NCI-H226 (cell line): ENCODE data around the gene ARHGAP18.

Experiments used
- DNase-seq: peaks from one replicate; pipeline ENCODE4 v3.0.0-alpha.2; 2015

Gene ARHGAP18, protein sequence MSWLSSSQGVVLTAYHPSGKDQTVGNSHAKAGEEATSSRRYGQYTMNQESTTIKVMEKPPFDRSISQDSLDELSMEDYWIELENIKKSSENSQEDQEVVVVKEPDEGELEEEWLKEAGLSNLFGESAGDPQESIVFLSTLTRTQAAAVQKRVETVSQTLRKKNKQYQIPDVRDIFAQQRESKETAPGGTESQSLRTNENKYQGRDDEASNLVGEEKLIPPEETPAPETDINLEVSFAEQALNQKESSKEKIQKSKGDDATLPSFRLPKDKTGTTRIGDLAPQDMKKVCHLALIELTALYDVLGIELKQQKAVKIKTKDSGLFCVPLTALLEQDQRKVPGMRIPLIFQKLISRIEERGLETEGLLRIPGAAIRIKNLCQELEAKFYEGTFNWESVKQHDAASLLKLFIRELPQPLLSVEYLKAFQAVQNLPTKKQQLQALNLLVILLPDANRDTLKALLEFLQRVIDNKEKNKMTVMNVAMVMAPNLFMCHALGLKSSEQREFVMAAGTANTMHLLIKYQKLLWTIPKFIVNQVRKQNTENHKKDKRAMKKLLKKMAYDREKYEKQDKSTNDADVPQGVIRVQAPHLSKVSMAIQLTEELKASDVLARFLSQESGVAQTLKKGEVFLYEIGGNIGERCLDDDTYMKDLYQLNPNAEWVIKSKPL

DNA sequence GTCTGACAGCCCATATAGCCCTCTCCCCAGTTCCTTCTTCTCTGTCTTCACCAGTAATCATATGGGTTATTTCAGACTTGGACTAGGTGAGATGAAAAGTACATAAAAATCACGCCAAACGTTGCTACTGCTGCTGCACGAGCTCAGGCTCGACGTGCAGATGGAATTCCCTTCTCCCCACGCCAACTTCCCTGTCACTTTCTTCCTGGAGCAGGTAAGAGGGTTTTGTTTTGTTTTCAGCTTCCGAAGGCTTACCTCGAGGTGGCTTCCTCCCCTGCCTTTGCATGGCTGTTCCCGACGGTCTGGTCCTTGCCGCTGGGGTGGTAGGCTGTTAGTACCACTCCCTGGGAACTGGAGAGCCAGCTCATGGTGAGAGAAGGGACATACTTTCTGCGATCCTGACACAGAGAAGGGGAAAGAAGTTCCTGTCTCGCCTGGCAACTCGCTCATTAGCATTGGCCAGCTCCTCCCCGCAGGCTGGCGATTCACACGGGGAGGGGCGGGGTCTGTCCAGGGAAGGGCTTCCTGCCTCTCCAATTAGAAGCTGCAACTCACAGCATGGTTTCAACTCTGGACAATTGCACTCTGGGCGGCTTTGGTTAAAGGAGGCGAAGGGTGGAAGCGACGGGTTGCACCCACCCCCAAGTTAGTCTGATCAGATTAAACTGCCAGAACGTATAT lies at the start of gene ARHGAP18:
Gene ARHGAP18 (minus strand): TSS at position 409 of the 681 bp plus-strand sequence. CDS start 41 bp downstream, at position 368.
- peak; percentile 93 for DNase-seq

DNA sequence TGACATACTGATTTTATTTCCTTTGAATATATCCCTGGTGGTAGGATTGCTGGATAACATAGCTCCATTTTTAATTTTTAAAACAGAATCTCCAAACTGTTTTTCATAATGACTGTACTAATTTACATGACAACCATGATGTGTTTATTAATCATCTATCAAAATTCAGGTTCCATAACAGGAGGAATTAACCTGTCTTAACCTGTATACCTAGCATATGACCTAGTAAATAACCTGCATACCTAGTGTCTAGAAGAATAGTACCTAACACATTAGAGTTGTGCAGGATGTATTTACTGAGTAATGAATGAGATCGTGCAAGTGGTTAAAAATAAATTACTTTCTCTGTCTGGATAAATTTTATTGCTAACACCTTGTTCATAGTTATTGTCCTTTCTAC lies 45.8 kb upstream of the ARHGAP18 start:
- DNase-seq: no peak

DNA sequence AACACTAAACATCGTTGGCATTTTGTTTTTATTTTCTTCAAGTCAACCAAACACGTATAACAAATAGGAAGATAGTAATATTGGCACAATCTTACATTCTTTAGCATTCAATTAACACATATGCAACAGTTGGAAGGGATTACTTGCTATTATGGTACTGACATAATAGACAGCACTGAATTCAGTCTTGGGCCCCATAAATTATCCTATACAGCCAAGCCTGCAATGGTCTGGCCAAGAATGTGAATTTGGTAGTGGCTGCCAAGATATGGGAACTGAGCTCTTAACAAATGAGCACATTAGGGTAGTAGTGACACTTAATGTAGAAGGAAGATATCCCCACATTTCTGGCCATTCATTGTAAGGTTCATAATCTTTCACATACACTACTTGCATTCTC lies 44.8 kb upstream of the ARHGAP18 start:
- DNase-seq: no peak

DNA sequence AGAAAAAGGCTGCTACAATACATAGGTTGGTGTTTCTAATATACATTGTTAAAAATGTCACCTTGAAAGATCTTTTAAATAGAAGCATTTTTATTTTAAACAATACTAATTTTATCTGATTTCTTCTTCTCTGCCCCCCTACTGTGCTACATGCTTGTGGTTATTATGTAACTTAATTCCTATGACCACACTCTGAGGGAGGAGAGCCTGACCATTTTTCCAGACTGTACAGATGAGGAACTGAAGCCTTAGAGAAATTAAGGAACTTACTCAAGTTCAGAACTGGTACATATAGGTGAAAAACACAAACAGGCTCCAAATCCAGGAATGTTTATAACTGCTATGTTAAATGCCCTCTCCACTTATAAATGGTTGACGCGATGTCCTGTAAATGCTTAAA lies 43.4 kb upstream of the ARHGAP18 start:
- DNase-seq: peak; percentile 44

DNA sequence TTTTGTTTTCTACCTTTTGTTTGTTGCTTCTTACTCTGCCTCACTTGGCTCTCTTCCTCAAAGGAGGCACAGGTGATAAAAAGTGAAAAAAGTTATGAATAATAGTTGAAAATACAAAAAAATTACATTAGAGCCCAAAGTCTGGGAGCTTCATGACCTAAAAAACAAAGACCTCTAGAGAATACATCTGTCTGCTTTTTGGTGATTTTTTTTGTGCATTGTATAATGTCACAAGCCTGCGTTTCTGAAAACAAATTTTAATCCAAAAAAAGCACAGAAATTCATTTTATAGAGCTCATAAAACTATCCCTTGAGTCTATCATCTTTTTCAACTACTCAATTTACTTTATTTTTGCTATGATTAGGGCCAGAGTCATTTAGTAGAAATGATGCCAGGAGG lies 41.4 kb upstream of the ARHGAP18 start:
- DNase-seq: no peak

DNA sequence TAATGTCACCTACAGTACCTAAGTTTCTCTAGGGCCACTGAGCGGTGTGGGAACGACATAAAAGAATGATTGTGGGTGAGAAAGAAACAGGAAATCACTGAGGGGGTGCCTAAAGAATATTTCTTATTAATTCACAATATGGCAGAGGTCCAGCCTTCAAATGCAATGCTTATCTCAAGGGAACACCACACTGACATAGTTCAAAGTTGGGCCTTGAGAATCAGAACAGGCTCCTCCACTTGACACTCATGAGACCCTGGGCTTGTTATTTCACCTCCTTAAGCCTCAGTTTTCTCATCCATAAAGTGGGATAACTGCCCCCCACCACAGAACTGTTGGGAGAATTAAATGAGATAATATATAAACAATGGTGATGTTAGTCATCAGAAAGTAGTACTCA lies 40.4 kb upstream of the ARHGAP18 start:
- peak; percentile 31 for DNase-seq

DNA sequence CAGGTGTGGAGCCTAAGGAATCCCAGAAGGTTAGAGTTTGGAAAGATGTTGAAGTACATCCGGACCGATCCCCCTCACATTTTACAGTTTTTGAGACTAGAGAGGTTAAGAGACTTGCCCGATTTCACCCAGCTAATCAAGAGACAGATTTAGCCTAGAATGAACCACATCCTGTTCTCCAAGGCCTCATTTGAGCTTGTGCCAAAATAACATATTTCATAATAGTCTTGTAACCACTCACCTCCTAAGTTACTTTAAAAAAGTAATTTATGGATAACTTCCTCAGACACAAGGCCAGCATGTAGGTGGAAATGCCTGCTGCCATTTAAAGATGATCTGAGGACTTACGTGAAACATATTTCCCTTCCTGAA lies 39.8 kb upstream of the ARHGAP18 start:
- peak; percentile 84 for DNase-seq

DNA sequence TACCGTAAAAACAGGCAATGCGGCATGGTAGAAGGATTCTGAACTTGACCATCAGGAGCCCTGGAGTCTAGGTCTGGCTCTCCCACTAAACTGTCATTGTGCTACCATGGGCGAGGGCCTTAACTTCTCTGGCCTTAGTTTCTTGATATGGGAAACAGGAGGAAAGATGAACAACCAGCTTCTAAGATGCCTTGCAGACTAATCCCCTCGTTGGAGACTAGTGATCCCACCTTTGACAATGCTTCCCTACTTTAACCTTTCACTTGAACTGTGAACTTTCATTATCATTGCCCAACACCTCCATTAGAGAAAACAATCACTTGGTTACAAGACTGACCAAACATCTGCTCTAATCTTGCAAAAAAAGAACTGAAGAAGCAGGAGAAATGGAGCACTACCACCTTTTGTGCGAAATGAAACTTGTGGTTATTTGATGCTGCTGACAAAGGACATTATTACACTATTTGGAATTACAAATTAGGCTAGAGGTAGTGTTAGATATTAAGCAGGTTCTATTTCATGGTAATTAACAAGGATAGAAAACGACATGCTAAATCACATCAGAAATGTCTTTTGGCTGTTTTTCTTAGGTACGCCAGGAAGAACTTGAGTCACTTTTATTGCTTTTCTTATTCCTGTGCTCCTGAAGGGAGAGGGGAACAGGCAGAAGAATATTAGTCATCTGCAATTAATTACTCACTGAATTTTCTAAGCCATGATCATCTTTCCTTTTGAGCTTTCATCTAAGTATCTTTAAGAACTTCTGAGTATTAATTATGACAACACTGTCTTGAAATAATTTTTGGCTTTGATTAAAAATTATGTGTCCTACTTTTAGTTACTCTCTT lies 39.1 kb upstream of the ARHGAP18 start:
- DNase-seq: peak; percentile 39

DNA sequence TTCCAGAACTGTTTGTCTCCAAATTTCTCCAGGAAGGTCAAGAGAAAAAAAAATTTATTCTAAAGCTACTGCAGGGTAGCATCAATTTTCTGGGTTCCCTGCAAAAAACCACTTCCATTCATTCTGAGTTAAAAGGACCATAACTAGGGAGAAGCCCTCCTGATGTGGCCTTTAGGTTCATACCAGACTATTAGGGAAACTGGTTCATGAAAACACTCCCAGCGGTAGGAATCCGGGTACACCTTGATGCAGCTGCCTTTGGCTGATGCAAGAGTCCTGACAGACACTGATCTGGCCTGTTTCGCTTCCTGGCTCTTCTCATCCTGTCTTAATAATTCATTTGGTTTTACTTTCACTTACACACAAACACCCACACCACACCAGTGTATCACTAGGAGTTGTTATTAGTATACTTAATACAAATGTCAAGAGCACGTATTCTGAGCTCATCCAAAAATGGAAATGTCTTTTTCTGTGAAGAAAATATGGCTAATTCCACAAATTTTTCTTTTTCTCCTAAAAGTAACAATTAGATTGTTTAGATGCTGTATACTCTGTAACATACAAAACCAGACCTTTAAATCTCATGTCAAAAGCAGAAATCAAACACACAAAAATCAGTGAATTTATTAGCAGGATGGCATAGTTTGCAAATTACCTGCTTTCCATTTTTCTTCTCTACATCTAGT lies 38.4 kb upstream of the ARHGAP18 start:
- peak; percentile 82 for DNase-seq

DNA sequence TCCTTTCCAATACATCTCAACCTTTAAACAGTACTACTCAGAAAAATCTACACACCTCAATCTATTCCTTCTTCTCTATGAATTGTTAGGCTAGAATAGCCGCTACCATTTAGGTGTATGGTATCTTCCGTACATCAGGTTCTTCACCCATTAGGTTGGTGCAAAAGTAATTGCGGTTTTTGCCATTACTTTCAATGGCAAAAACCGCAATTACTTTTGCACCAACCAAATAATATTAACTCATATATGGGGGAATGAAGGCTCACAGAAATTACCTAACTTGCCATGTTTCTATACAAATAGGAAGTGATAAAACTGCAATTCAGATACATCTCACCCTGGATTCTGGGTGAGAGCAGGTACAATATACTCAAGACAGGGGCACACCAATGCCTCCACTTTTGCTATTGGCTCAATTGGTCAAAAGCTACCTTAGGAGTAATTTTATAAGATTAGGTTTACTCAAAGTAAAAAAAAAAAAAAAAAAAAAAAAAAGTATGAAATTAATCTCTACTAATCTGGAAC lies 37.7 kb upstream of the ARHGAP18 start:
- no peak for DNase-seq

DNA sequence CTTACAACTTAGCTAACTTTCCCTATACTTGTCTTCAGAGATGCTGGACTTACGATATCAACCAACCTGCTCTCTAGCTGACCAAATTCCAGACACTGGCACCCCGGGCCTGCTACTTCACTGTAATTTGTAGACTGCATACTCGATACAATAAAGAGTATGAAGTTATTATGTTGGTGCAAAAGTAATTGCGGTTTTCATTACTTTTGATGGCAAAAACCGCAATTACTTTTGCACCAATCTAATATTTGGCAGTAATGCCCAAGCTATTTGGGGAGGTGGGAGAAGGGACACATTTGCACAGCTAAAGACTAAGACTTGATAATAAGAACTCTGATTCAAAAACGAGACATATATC lies 34.9 kb upstream of the ARHGAP18 start:
- no peak for DNase-seq

DNA sequence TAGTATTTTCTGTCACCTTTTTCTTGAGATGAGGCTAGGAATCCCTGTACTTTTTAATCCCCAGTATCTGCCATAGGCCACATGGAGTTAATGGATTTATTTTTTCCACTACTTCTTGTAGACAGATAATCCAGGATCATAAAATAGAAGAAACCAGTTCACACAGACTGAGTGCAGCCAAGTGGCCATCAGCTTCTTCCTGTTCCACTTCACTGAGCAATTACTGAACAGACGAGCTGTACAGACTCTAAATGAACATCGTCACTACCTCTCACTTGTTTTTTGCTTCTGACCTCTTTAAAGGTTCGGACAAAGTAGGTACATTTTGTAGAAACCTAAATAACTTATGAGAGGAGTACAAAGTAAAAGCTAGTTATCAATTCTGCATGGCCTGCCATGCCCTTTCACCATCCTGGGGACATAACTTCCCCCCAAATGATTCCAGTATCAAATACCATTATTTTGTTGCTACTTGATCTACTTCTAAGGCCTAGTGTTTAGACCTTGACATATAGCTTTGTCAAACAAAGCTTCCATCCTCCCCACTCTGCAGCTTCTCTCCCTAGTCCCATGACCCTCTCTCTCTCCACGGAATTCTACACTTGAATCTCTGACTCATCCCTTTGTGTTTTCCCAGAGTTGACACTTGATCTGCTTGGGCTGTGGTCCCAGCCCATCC lies 34.4 kb upstream of the ARHGAP18 start:
- DNase-seq: peak; percentile 63

DNA sequence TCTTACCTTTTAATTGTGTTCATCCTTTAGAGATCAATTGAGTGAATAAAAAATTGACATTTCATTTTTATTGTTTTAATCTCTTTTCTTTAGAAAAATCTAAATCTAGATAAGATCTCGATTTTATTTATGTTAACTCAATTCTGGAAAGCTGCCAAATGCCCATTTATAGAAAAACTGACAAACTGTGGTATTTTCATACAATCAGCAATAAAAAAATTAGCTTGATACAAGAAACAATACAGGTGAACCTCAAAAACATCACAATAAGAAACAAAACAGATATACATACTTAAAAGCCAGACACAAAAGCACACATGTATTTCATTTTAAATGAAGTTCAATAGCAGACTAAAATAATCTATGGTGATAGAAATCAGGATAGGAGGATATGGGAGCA lies 30.0 kb upstream of the ARHGAP18 start:
- no peak for DNase-seq

DNA sequence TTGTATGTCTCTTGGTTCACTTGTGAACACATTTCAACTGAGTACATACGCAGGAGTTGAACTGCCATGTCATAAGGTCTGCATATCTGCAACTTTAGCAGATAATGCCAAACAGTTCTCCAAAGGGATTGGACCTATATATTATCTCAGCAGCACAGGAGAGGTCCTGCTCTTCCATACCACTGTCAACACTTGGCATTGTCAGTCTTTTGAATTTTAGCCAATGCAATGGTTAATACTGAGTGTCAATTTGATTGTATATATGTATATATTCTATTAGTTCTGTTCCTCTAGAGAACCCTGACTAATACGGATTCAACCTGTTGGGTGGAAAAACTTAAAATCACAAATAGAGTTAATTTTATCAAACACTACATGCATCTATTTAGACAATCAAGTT lies 26.1 kb upstream of the ARHGAP18 start:
- no peak for DNase-seq

DNA sequence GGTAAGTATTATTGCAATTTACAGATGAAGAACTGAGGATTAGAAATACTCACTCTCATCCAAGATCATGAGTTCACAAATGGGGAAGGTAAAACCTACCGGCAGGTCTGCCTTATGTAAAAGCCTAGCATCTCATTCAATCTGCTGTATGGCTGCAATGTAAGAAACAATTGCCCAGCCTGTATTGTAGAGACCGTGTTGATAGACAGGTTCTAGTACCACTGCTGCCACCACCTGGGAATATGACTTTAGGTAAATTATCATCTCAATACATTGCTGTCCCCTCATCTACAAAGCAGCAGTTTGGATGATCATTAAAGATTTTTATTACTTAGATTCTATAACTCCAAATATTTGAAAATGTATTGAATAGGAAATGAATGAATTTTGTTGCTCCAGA lies 23.3 kb upstream of the ARHGAP18 start:
- DNase-seq: no peak

DNA sequence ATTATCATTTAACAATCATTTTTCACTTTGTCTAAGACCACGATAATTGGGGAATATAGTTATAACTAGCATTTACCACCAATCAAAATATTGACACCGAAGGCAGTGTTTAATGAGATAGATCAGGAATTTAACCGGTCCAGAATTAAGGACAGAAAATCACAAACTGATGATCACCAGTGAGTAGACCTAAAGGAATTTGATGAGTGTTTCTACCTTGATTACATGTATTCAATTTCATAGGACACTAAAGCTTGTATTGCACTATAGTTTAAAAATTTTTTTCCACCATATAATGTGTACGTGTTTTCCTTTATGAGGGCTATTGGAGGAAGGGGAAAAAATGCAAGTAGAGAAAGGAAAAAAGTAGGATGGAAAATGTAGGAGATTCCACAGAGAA lies 22.6 kb upstream of the ARHGAP18 start:
- DNase-seq: no peak

DNA sequence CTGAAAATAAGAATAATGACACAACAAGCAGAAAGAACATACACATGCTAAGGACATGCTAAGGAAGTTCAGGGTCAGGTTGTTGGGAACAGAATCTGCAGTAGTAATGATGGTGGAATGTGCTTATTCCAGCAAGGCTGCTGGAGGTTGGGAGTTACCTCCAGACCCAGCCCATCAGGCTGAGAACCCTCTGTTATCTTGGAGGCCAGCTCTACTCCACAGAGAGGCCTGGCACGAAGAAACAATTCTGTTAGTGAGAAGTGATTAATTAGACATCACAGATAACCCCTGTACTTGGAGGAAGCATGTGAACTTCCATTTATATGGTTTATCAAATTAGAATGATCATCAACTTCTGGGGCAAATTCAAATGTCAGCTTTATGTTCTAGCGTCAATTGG lies 22.1 kb upstream of the ARHGAP18 start:
- DNase-seq: peak; percentile 80

DNA sequence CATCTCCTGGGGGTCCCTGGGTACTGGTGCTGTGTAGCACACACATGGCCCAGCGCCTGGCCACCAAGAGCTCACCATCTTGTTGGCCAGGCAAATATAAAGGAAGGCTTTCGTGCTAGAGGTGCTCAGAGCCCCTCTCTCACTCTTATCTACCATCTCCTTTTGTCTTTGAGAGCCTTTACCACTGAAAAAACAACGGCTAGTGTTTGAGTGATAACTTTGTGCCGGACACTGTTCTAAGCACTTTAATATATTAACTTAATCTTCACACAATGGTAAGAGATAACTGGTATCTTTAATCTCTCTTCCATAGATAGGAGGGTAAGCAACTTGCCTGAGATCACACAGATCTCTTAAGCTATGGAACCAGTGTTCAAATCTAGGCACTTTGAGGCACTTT lies 21.5 kb upstream of the ARHGAP18 start:
- DNase-seq: no peak

DNA sequence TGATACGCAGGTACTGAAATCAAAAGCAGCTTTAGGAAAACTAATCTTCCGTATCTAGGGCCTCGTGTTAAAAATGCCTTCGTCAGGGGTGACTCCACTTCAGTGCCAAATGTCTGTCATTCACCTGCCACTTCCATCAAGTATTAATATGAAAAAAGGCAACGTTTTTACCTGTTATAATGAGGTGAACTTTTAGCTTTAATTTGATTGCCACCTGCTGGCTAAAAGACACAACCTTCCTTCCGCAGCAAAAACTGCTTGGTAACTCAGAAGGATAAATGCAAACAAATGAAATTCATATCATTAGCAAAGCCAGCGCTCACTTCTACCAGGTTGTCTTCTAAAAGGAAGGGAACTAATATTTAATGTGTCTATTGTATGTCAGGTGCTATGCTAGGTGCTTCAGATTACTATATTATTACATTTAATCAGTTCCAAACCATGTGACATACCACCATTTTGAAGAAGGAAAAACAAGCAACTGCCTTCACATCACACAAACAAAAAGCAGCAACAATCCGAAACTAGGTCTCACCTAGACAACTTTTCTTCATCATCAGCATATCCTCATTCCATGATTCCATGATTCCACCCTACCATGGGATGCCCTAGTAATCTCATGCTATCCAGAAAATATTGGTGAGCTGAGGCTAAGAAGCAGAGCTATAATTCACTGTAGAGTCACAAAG lies 20.6 kb upstream of the ARHGAP18 start:
- DNase-seq: no peak

DNA sequence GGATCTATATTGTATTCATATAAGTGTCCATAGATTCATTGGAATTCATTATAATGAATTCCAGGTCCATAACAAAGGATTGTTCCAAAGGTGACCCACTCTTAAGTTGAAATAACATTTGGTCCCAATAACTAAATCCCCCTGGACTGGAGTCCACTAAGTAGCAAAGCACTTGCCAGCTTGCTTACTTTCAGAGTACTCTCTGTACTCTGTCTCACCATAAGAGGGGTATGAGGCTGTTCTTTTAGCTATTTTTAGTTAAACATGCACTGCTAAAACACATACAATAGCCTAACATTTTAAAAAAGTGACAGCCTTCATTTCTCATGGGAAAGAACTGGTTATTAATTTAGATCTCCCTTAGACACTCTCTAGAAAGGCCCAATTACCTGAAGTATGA lies 16.7 kb upstream of the ARHGAP18 start:
- no peak for DNase-seq

DNA sequence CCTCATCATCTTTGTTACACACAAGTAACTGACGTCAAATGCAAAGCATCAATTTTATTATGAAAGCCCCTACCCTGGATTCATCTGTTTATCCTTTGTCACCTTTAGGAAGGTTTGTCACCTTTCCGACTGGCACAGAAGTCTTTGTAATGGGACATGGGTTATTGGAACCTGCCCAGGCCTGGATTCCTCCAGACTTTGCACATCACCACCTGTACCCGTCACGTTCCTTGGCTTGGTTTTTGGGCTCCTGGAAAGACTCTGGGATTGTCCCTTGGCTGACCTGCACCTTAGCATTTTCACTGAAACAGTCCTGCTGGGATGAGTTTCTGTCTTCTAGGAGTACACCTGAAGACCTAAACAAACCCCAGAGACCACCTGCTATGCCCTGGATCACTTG lies 15.4 kb upstream of the ARHGAP18 start:
- DNase-seq: no peak
